PC-9 (cell line): Measurements from ENCODE around the gene DENND1A. TPM values are rescaled to one million over a fixed set of nuclear protein-coding genes. Genes with fewer than 3 reads are reported as not detected.

Source experiments
- BruUV-seq: library from RNA; stranded (reverse); fragments of 400-500 nt; replicated peaks from 2 replicates; lab custom pipeline; 2021; lab: Mats Ljungman, UMichigan
- CTCF ChIA-PET: fragments of 300-600 bp; sonication (Branson Sonifier 250); formaldehyde crosslinking; loops from one replicate; lab custom pipeline; 2022; ENCODE audit warnings: antibody characterized with exemption; lab: Charles Lee
- POLR2A ChIA-PET: fragments of 300-600 bp; sonication (Branson Sonifier 250); formaldehyde crosslinking; loops from one replicate; lab custom pipeline; 2022; ENCODE audit warnings: antibody characterized with exemption; ENCODE audit not compliant: unreplicated experiment; lab: Charles Lee
- DNase-seq, 2 experiments: peaks; one replicate each; pipeline versions ENCODE4 v3.0.0 to v3.0.0-alpha.2; 2015 to 2022; ENCODE audit warnings: mixed read lengths in 1 of 2
- H2AFZ ChIP-seq: fragments of 200-600 bp; sonication (generic); 2 replicates; pipeline ENCODE4 v1.8.1; 2017; ENCODE audit warnings: antibody characterized with exemption
- H3F3A ChIP-seq: fragments of 200-600 bp; sonication (generic); 2 replicates; pipeline ENCODE4 v1.8.1; 2017; ENCODE audit warnings: antibody characterized with exemption, mild to moderate bottlenecking, low read depth; ENCODE audit not compliant: insufficient read depth
- H3K27ac ChIP-seq: fragments of 200-600 bp; sonication (generic); 2 replicates; pipeline ENCODE4 v1.6.1; 2016; ENCODE audit warnings: mixed run types
- H3K27me3 ChIP-seq: fragments of 200-600 bp; sonication (generic); 2 replicates; pipeline ENCODE4 v1.6.1; 2016; ENCODE audit warnings: low read depth, mixed run types; ENCODE audit not compliant: insufficient read depth
- H3K36me3 ChIP-seq: fragments of 200-600 bp; sonication (generic); 2 replicates; pipeline ENCODE4 v1.6.1; 2016; ENCODE audit warnings: low read depth, mixed run types
- H3K4me1 ChIP-seq: fragments of 200-600 bp; sonication (generic); replicated peaks from 2 replicates; pipeline ENCODE4 v1.6.1; 2016; ENCODE audit warnings: mixed run types; ENCODE audit not compliant: insufficient read depth
- H3K4me2 ChIP-seq: fragments of 200-600 bp; sonication (generic); 2 replicates; pipeline ENCODE4 v1.6.1; 2017; ENCODE audit warnings: mixed run types
- H3K4me3 ChIP-seq: fragments of 200-600 bp; sonication (generic); 2 replicates; pipeline ENCODE4 v1.6.1; 2016; ENCODE audit warnings: mixed run types
- H3K79me2 ChIP-seq: fragments of 200-600 bp; sonication (generic); 2 replicates; pipeline ENCODE4 v1.6.1; 2017; ENCODE audit warnings: low read depth, mixed run types
- H3K9me2 ChIP-seq: fragments of 200-600 bp; sonication (generic); 2 replicates; pipeline ENCODE4 v1.8.1; 2017; ENCODE audit warnings: mild to moderate bottlenecking; ENCODE audit not compliant: insufficient read depth
- H3K9me3 ChIP-seq: fragments of 200-600 bp; sonication (generic); 2 replicates; pipeline ENCODE4 v1.8.1; 2016; ENCODE audit warnings: low read depth; ENCODE audit not compliant: insufficient read depth
- H4K20me1 ChIP-seq: fragments of 200-600 bp; sonication (generic); 2 replicates; pipeline ENCODE4 v1.8.1; 2017; ENCODE audit not compliant: insufficient read depth
- CTCF ChIP-seq: fragments of 200-600 bp; sonication (generic); conservative IDR thresholded peaks from 2 replicates; pipeline ENCODE4 v1.6.1; 2017; ENCODE audit warnings: mixed run types, antibody characterized with exemption, mild to moderate bottlenecking, moderate library complexity
- EZH2 ChIP-seq: fragments of 200-600 bp; sonication (generic); IDR thresholded peaks from 2 replicates; pipeline ENCODE4 v1.8.0; 2017; ENCODE audit warnings: antibody characterized with exemption, low read depth
- intact Hi-C: fragments of 100-400 bp; cut with micrococcal nuclease; formaldehyde crosslinking; loops from one replicate; pipeline ENCODE4 v1.10.0; 2022; ENCODE audit not compliant: unreplicated experiment
- total RNA-seq: library from RNA; stranded (reverse); gene quantifications from 2 replicates; pipeline ENCODE4 v1.2.3, GENCODE V29; 2021

The DENND1A gene
- total RNA-seq, 1 experiment from 2014 or later = 37.7 TPM

- no peak overlapping the region for H3K4me2 ChIP-seq
- no peaks in the 10 kb centered on the region for H3K36me3 ChIP-seq
- DNase-seq = no peak
- no peaks in the 10 kb centered on the region for H3F3A ChIP-seq
- H3K27ac ChIP-seq = no peak overlapping the region
- no peaks in the 10 kb centered on the region for H3K4me1 ChIP-seq
- no TSS peak for BruUV-seq
- TF ChIP-seq EZH2 (no peak), CTCF (no peak)
- ChIA-PET POLR2A (no interaction called here), CTCF (no interaction called here)
- no peaks in the 10 kb centered on the region for H3K9me2 ChIP-seq
- no peaks in the 10 kb centered on the region for H3K27me3 ChIP-seq
- intact Hi-C loops = no loop called here
- 0 out of 2 replicates have a peak, but pooled peaks cover 2% of the 10 kb centered on the region for H4K20me1 ChIP-seq
- no peak overlapping the region for H3K4me3 ChIP-seq
- H3K9me3 ChIP-seq = no peaks in the 10 kb centered on the region
- H2AFZ ChIP-seq = no peak overlapping the region
- H3K79me2 ChIP-seq = no peaks in the 10 kb centered on the region
Observed at GRCh38 chr9:123776708-123777537, 153.0 kb downstream of the DENND1A start.

- Histone ChIP-seq H3K4me2 (no peak overlapping the region), H3K9me3 (no peaks in the 10 kb centered on the region), H4K20me1 (peaks cover 7% of the 10 kb centered on the region; the same call in 1 of the 2 replicates), H3F3A (no peaks in the 10 kb centered on the region), H3K4me1 (no peaks in the 10 kb centered on the region), H3K27ac (no peak overlapping the region), H3K4me3 (no peak overlapping the region), H3K79me2 (no peaks in the 10 kb centered on the region), H2AFZ (no peak overlapping the region), H3K36me3 (no peaks in the 10 kb centered on the region), H3K9me2 (no peaks in the 10 kb centered on the region), H3K27me3 (no peaks in the 10 kb centered on the region)
- ChIA-PET POLR2A (interaction anchor here (0.6 kb wide), 1 partner anchor 399 kb away, joined by 10 read pairs; no protein-coding TSS in a partner anchor), CTCF (no interaction called here)
- DNase-seq = no peak
- TF ChIP-seq CTCF (no peak), EZH2 (no peak)
- intact Hi-C loops = no loop called here
- BruUV-seq = no TSS peak
Observed at GRCh38 chr9:123775289-123776284, 154.3 kb downstream of the DENND1A start.

GRCh38 chr9:123773783-123774182 is 156.1 kb downstream of the DENND1A start:
- no peaks in the 10 kb centered on the region for H3K9me3 ChIP-seq
- BruUV-seq = no TSS peak
- no peaks in the 10 kb centered on the region for H3K4me1 ChIP-seq
- TF ChIP-seq CTCF (no peak), EZH2 (no peak)
- no peak overlapping the region for H3K27ac ChIP-seq
- no peaks in the 10 kb centered on the region for H3K9me2 ChIP-seq
- H3K79me2 ChIP-seq = no peaks in the 10 kb centered on the region
- H4K20me1 ChIP-seq = peaks cover 10% of the 10 kb centered on the region; the same call in 1 of the 2 replicates
- H2AFZ ChIP-seq = no peak overlapping the region
- ChIA-PET POLR2A (interaction anchor here (0.6 to 0.7 kb wide), 4 partner anchors 119 to 917 kb away, joined by 3 to 5 read pairs (median 4); no protein-coding TSS in a partner anchor), CTCF (no interaction called here)
- no peak overlapping the region for H3K4me2 ChIP-seq
- DNase-seq = no peak
- H3K27me3 ChIP-seq = no peaks in the 10 kb centered on the region
- intact Hi-C loops = no loop called here
- H3F3A ChIP-seq = no peaks in the 10 kb centered on the region
- H3K36me3 ChIP-seq = no peaks in the 10 kb centered on the region
- H3K4me3 ChIP-seq = no peak overlapping the region
